HG03571 (cell line): ENCODE measurements around the gene ADAMTS17.
"Not testable (repeated sequence)": the region's sequence is repeated elsewhere in the genome, so short reads cannot be mapped to it uniquely, and the experiment has no call there.

ENCODE experiments used
- ATAC-seq: cut with Tn5 transposase; IDR thresholded peaks from one replicate; pipeline ENCODE4 v1.9.1; 2021; ENCODE audit not compliant: unreplicated experiment

The ADAMTS17 gene

DNA sequence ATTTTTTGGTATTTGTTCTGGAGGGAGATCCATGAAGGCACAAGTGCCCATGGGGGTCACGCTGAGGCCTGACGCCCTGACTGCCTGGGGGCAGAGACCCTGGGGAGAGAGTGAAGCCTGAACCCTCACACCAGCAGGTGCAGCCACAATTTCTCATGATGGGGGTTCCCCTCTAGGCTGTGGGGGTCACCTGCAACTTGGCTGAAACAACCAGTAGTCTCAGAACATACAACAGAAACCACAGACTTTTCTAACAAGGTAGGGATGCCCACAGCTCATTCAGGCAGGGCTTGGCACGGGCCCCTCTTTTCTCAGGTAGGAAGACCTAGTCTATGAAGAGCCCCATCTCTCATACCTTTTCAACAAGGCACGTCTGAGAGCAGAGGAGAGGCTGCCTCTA, 245.1 kb downstream of the ADAMTS17 start:
- ATAC-seq, result no peak

- ATAC-seq, result no peak
Observed at GRCh38 chr15:100096248-100096600, 245.6 kb downstream of the ADAMTS17 start.

GRCh38 chr15:100095541-100096247, 246.1 kb downstream of the ADAMTS17 start:
- ATAC-seq, result no peak

- ATAC-seq, result no peak
Observed at GRCh38 chr15:100094127-100094510, 247.7 kb downstream of the ADAMTS17 start.

- no peak for ATAC-seq
Observed at GRCh38 chr15:100093211-100094126, 248.3 kb downstream of the ADAMTS17 start.

DNA sequence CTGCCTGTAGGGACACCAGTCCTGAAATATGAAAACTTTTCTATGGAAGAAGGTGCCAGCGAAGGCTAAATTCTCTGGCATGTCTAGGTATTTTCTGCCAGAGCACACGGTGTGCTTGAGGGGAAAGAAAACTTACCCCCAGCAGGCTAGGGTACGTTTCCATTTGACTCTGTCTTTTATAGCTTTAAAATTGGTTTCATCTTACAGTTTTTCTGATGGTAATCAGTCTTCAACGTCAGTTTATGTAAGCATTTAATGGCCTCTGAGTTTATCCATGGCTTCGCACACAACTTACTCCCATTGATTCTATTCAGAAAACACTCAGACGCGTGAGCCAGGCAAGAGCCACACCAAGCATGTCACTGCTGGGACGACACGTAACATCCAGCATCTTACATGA, 249.7 kb downstream of the ADAMTS17 start:
- ATAC-seq, result no peak

- no peak for ATAC-seq
Observed at GRCh38 chr15:100090411-100090810, 251.4 kb downstream of the ADAMTS17 start.

GRCh38 chr15:100084042-100084821, 257.5 kb downstream of the ADAMTS17 start:
- not testable (repeated sequence) for ATAC-seq

GRCh38 chr15:100083572-100083971, 258.2 kb downstream of the ADAMTS17 start:
- no peak for ATAC-seq

GRCh38 chr15:100082761-100083402, 258.9 kb downstream of the ADAMTS17 start:
- ATAC-seq, result no peak

- no peak for ATAC-seq
Observed at GRCh38 chr15:100081454-100081853, 260.3 kb downstream of the ADAMTS17 start.

DNA sequence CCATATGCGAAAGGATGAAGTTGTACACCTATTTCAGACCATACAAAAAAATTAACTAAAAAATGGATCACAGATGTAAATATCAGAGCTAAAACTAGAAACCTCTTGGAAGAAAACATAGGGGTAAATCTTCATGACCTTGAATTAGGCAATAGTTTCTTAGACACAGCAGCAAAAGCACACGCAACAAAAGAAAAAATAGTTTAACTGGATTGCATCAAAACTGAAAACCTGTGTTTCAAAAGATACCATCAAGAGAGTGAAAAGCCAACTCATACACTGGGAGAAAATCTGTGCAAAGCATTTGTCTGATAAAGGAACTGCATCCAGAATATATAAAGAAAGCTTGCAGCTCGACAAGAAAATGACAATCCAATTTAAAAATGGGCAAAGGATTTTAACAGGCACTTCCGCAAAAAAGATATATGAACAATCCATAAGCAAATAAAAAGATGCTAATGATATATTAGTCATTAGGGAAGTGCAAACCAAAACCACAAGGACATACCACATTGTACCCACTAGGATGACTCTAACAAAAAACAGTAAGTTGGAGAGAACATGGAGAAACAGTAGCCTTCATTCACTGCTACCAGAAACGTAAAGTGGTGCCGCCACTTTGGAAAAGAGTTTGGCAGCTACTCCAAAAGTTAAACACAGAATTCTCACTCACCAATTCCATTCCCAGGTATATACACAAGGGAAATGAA, 263.1 kb downstream of the ADAMTS17 start:
- no peak for ATAC-seq

DNA sequence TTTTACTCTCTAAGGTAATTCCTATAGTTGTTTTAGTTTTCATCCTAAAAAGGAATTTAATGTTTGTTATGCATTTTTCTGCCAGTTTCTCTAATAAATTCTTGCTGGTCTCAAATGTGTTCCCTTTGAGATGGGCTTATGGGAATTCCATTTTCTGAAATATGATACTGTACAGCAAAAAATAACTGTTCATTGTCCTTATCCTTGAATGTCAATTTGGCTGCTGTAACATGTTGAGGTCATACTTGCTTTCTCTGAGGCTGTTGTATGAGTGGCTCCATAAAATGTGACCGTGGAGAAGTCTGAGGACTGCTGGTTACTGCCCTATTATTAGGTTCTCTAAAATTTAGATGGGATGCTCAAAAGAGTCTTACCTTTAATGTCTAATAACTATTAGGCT, 266.5 kb downstream of the ADAMTS17 start:
- no peak for ATAC-seq

DNA sequence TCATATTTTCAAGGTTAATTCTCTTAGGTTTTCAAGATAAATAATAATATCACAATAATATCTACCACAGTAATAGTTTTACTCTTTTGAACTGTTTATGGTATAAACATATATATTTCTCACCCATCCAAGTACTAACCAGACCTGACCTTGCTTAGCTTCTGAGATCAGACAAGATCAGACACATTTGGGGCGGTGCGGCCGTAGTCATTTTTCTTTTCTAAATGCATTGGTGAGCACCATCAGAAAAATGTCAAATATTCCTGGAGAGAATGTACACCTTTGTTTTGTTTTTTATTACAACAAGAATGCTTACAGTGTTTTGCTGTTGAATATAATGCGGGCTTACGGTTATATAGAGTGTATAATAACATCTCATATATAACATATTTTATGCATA, 267.8 kb downstream of the ADAMTS17 start:
- ATAC-seq, result no peak

GRCh38 chr15:100066521-100067280, 275.1 kb downstream of the ADAMTS17 start:
- ATAC-seq, result not testable (repeated sequence)

DNA sequence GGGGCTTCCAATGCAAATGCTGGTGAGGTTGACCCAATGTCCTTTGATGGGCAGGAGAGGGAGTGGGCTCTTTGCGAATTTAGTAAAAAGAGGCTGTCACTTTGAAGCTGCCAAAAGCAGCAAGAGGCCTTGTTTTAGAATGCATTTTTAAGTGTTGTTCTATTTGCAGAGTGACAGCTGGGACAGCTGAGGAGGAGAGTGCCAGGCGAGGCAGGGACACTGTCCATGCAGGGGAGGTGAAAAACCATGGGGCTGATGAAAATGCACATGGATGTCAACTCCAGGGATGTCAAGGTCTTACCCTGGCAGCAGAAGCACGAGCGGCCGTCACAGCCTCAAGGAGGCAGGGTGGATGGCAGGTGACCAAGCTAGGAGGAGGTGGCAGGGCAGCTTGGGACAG, 279.8 kb downstream of the ADAMTS17 start:
- ATAC-seq, result no peak

DNA sequence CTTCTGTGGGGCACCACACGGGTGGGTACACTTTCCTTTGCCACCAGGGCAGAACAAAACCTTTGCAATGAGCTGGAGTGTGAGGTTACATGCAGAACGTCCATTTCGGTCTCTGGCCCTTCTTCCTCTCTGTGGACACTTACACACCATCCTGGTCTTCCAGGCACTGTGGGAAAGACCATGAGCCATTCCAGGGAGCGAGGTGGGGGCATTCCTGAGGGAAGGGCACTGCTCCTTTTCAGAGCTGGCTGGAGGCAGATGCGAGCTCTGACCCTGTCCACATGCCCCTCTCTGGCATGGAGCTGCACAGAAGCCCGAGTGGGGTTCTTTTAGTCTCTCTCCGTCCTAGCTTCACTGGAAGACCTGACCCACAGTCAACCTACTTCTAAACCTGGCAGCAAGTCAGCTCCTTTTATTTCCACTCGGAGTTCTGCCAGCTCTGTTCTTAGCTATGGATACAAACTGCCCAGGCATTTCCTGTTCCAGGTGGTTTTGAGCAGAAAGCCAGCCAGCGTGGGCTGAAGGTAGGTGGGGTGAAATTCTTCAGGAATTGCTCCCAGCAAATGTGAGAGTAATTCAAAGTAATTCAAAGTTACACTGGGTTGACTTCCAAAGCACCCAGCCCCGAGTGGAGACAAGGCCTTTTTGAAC, 281.4 kb downstream of the ADAMTS17 start:
- ATAC-seq, result no peak

GRCh38 chr15:100059521-100059920, 282.3 kb downstream of the ADAMTS17 start:
- no peak for ATAC-seq

- no peak for ATAC-seq
Observed at GRCh38 chr15:100059094-100059493, 282.7 kb downstream of the ADAMTS17 start.
